SJCRH30 (cell line): ENCODE data around the gene BACH2. TPM values are rescaled to one million over a fixed set of nuclear protein-coding genes. Genes with fewer than 3 reads are reported as not detected.

ENCODE experiments used
- DNase-seq, 2 experiments: peaks; one replicate each; pipeline ENCODE4 v3.0.0-alpha.2; 2015 to 2020
- H3K27ac ChIP-seq: fragments of 250-450 bp; sonication (Bioruptor Pico); 2 replicates; pipeline ENCODE4 v1.5.1; 2020; ENCODE audit warnings: mild to moderate bottlenecking, moderate library complexity
- H3K27me3 ChIP-seq: fragments of 250-450 bp; sonication (Bioruptor Pico); 2 replicates; pipeline ENCODE4 v1.5.1; 2020; ENCODE audit warnings: mild to moderate bottlenecking, moderate library complexity
- H3K36me3 ChIP-seq: fragments of 250-450 bp; sonication (Bioruptor Pico); 2 replicates; pipeline ENCODE4 v1.5.1; 2020; ENCODE audit warnings: mild to moderate bottlenecking, moderate library complexity
- H3K4me1 ChIP-seq: fragments of 250-450 bp; sonication (Bioruptor Pico); 2 replicates; pipeline ENCODE4 v1.5.1; 2020; ENCODE audit warnings: mild to moderate bottlenecking, moderate library complexity
- H3K4me3 ChIP-seq: fragments of 250-450 bp; sonication (Bioruptor Pico); 2 replicates; pipeline ENCODE4 v1.5.1; 2020; ENCODE audit warnings: mild to moderate bottlenecking, moderate library complexity
- H3K9me3 ChIP-seq: fragments of 250-450 bp; sonication (Bioruptor Pico); replicated peaks from 2 replicates; pipeline ENCODE4 v1.5.1; 2020; ENCODE audit warnings: mild to moderate bottlenecking, moderate library complexity
- total RNA-seq: library from RNA; depleted of rRNA; stranded (reverse); fragments of >200 nt; shearing (Covaris generic); gene quantifications from 2 replicates; pipeline ENCODE4 v1.2.3, GENCODE V29; 2014

Gene BACH2
- total RNA-seq, 1 experiment from 2014 or later, result 4.1 TPM

GRCh38 chr6:89992818-89993217, 303.8 kb downstream of the BACH2 start:
- Histone ChIP-seq H3K36me3 (no peaks in the 10 kb centered on the region), H3K4me1 (peaks cover 12% of the 10 kb centered on the region), H3K27ac (no peak overlapping the region), H3K4me3 (no peak overlapping the region), H3K9me3 (no peaks in the 10 kb centered on the region), H3K27me3 (no peaks in the 10 kb centered on the region)
- no peak for DNase-seq

DNA sequence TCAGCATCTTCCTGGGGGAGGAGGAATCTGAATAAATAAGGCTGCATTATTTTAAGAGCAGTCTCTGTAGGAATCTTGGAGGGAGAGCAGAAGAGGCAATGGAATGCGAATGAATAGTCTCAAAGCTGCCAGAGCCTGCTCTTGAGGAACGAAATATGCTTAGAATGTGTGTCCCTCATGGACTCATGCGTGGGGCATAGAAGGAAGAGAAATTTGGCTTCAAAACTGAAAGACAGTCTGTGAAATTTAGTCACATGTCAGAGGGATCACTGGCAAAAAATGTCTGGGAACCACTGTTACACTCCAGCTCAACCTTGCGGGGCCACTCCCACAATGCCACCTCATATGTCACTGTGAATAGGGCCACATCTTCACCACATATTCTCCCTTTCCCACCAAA, 306.9 kb downstream of the BACH2 start:
- no peak for DNase-seq
- H3K36me3 ChIP-seq, result no peaks in the 10 kb centered on the region
- H3K27me3 ChIP-seq, result no peaks in the 10 kb centered on the region
- no peaks in the 10 kb centered on the region for H3K9me3 ChIP-seq
- H3K27ac ChIP-seq, result no peak overlapping the region
- H3K4me3 ChIP-seq, result no peak overlapping the region
- peaks cover 17% of the 10 kb centered on the region for H3K4me1 ChIP-seq

- no peaks in the 10 kb centered on the region for H3K27me3 ChIP-seq
- H3K4me1 ChIP-seq, result peaks cover 21% of the 10 kb centered on the region
- no peak for DNase-seq
- H3K36me3 ChIP-seq, result no peaks in the 10 kb centered on the region
- H3K9me3 ChIP-seq, result no peaks in the 10 kb centered on the region
- no peak overlapping the region for H3K27ac ChIP-seq
- no peak overlapping the region for H3K4me3 ChIP-seq
Observed at GRCh38 chr6:89987830-89988229, 308.8 kb downstream of the BACH2 start.

DNA sequence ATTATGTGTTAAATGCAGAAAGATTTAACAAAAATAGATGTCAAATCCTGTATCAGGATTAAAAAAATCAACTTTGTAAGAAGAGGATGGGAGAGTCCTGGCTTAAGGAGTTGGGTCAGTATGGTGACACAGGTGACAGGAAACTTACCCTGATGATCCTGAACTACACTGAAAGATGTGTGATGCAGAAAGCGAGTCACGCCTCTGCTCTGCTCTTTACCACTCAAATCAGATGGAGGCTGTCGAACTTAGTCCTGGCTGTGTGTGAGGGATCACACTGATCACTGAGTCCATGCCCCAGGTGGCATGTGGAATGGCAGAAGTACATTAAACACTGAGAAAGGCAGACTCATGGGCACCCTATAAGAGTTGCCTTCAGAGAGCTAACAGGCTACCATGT, 309.5 kb downstream of the BACH2 start:
- DNase-seq, result no peak

DNA sequence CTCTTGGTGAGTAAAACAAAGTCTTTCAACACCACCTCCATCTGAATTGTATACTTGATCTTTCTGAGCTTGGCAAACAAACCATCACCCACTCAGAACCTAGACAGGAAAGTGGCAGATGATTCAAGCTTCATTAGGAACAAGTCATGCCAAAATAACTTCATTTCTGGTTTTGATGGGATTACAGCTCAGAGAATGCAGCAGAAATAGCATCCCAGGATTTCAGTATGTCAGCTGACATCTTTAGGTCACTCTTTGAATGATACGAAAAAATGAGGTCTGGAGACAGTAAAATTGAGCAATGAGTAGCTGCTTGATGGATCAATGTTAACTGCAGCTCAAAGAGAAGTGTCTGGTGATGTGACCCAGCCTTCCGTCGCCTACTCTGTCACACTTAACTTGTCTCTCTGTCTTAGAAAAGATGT, 310.0 kb downstream of the BACH2 start:
- Histone ChIP-seq H3K27me3 (no peaks in the 10 kb centered on the region), H3K9me3 (no peaks in the 10 kb centered on the region), H3K4me3 (peak overlapping the region; percentile 52), H3K27ac (peak overlapping the region; percentile 97), H3K4me1 (peaks cover 21% of the 10 kb centered on the region), H3K36me3 (no peaks in the 10 kb centered on the region)
- DNase-seq, result peak in 1 of 2 experiments; percentile 34

More for the DNA sequence above, 309.5 kb downstream of the BACH2 start:
- Histone ChIP-seq H3K27me3 (no peaks in the 10 kb centered on the region), H3K4me3 (peak overlapping the region; percentile 52; the same call in 1 of the 2 replicates), H3K4me1 (peaks cover 21% of the 10 kb centered on the region), H3K36me3 (no peaks in the 10 kb centered on the region), H3K27ac (peak overlapping the region; percentile 97), H3K9me3 (no peaks in the 10 kb centered on the region)

GRCh38 chr6:89985751-89986493, 310.7 kb downstream of the BACH2 start:
- Histone ChIP-seq H3K4me3 (peak overlapping the region; percentile 52), H3K9me3 (no peaks in the 10 kb centered on the region), H3K27ac (peak overlapping the region; percentile 97), H3K36me3 (no peaks in the 10 kb centered on the region), H3K4me1 (peaks cover 21% of the 10 kb centered on the region), H3K27me3 (no peaks in the 10 kb centered on the region)
- DNase-seq, result peak; percentile 81 to 89

GRCh38 chr6:89984926-89985750, 311.5 kb downstream of the BACH2 start:
- DNase-seq, result peak; percentile 96
- peaks cover 21% of the 10 kb centered on the region for H3K4me1 ChIP-seq
- peak overlapping the region; percentile 97 for H3K27ac ChIP-seq
- no peaks in the 10 kb centered on the region for H3K9me3 ChIP-seq
- peak overlapping the region; percentile 52 for H3K4me3 ChIP-seq
- H3K36me3 ChIP-seq, result no peaks in the 10 kb centered on the region
- H3K27me3 ChIP-seq, result no peaks in the 10 kb centered on the region

GRCh38 chr6:89980353-89980752, 316.3 kb downstream of the BACH2 start:
- Histone ChIP-seq H3K27me3 (no peaks in the 10 kb centered on the region), H3K4me1 (peaks cover 36% of the 10 kb centered on the region), H3K27ac (no peak overlapping the region), H3K36me3 (no peaks in the 10 kb centered on the region), H3K4me3 (no peak overlapping the region), H3K9me3 (no peaks in the 10 kb centered on the region)
- no peak for DNase-seq

- Histone ChIP-seq H3K9me3 (no peaks in the 10 kb centered on the region), H3K27ac (peak overlapping the region; percentile 69; the same call in 1 of the 2 replicates), H3K36me3 (no peaks in the 10 kb centered on the region), H3K4me3 (no peak overlapping the region), H3K27me3 (no peaks in the 10 kb centered on the region), H3K4me1 (peaks cover 30% of the 10 kb centered on the region)
- no peak for DNase-seq
Observed at GRCh38 chr6:89979481-89980119, 317.0 kb downstream of the BACH2 start.

DNA sequence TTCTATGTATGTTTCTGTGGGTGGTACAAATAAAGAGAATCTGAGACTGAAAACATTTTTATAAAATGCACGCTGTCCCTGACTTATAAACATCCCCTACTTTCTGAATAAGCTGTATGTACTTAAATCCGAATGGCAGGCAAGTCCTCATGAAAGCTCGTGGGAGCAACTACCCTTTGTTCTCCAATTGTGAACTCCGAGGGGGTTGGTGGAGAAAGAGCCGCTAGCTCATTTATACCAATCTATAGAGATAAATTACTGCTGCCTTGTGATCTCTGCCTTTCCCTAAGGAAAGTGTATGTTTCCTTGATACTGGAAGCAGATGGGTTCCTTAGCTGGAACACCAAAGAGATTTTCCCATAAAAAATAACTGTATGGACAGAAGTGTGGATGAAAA, 317.9 kb downstream of the BACH2 start:
- DNase-seq, result no peak
- peak overlapping the region; percentile 69 for H3K27ac ChIP-seq
- no peaks in the 10 kb centered on the region for H3K27me3 ChIP-seq

DNA sequence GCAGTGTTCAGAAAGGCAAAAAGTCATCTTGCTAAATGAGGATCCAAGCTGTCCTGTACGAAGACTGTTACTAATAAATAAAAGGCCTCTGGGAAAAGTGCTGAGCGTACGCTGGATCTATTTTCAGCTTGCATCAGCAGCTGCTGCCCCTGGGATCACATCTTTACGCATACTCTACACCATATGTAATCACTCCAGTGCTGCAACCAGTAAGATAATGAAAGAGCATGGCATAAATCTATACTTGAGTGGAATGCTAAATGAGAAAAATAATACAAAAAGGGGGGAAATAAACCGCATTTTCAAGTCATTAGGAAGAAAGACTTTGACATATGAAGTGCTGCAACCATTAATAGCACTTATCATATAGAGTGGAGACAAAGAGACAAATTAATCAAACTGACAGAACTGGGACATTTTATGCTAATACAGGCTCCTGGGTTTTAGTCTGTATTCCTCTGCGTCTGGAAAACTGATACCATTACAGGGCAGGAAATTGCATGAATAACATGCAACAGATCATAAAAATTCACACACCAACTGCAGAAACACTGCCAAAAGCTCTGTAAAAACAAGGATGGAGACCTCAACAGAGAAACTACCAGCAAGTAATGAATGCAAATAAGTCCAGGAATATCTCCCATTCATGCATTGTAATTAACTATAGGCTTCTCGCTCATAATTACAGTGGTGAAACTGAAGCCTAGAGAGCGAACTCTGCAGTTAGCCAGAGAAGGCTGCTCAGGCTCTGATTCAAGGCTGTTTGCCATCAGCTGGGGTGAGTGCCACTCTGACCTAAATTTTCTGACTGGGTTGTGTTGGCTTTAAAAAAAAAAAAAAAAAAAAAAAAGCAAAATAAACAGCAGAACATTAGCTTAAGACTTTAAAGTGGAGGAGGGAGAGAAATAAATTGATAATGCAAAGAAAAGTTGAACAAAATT, 318.6 kb downstream of the BACH2 start:
- H3K9me3 ChIP-seq, result no peaks in the 10 kb centered on the region
- peak overlapping the region; percentile 35 for H3K4me3 ChIP-seq
- DNase-seq, result peak; percentile 71 to 83
- no peaks in the 10 kb centered on the region for H3K27me3 ChIP-seq
- H3K36me3 ChIP-seq, result no peaks in the 10 kb centered on the region
- H3K27ac ChIP-seq, result peak overlapping the region; percentile 69
- H3K4me1 ChIP-seq, result peaks cover 28% of the 10 kb centered on the region

More for the DNA sequence above, 317.9 kb downstream of the BACH2 start:
- peaks cover 28% of the 10 kb centered on the region for H3K4me1 ChIP-seq
- H3K9me3 ChIP-seq, result no peaks in the 10 kb centered on the region
- no peaks in the 10 kb centered on the region for H3K36me3 ChIP-seq
- no peak overlapping the region for H3K4me3 ChIP-seq

DNA sequence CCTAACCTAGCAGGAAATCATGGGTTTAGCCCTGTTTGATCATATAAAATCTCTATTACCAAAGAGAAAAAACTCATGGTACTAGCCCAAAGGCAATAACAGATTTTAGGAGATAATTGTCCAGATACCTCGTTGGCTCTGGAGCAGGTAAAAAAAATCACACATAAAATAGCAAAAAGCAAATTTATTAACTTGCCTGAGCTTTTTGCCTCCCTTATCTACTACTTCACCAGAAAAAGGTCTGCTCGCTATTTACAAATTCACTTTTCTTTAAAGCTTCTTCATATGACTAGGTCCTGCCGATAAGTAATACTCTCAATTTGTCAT, 320.0 kb downstream of the BACH2 start:
- Histone ChIP-seq H3K4me3 (no peak overlapping the region), H3K36me3 (no peaks in the 10 kb centered on the region), H3K9me3 (no peaks in the 10 kb centered on the region), H3K27ac (no peak overlapping the region), H3K27me3 (no peaks in the 10 kb centered on the region), H3K4me1 (peaks cover 28% of the 10 kb centered on the region)
- no peak for DNase-seq

- Histone ChIP-seq H3K27ac (no peak overlapping the region), H3K27me3 (no peaks in the 10 kb centered on the region)
- no peak for DNase-seq
Observed at GRCh38 chr6:89975991-89976693, 320.5 kb downstream of the BACH2 start.

GRCh38 chr6:89975366-89975765, 321.3 kb downstream of the BACH2 start:
- Histone ChIP-seq H3K4me3 (no peak overlapping the region), H3K4me1 (peaks cover 30% of the 10 kb centered on the region), H3K27me3 (no peaks in the 10 kb centered on the region), H3K9me3 (no peaks in the 10 kb centered on the region), H3K36me3 (no peaks in the 10 kb centered on the region), H3K27ac (no peak overlapping the region)
- DNase-seq, result no peak

More at GRCh38 chr6:89975991-89976693, 320.5 kb downstream of the BACH2 start:
- H3K4me1 ChIP-seq, result peaks cover 28% of the 10 kb centered on the region
- H3K36me3 ChIP-seq, result no peaks in the 10 kb centered on the region
- H3K4me3 ChIP-seq, result no peak overlapping the region
- no peaks in the 10 kb centered on the region for H3K9me3 ChIP-seq
